Measurements from ENCODE around the gene FMN2.

FMN2 gene

GRCh38 chr1:240134113-240134512, 42.4 kb downstream of the FMN2 start (continued):
- TF ChIP-seq ZNF18 (tag by site-specific recombination; IDR thresholded peaks at IDR 0.05) (no peak), ZNF433 (tag by site-specific recombination; IDR thresholded peaks at IDR 0.05; ENCODE audit: low read depth) (no peak), ZNF148 (tag by site-specific recombination; IDR thresholded peaks at IDR 0.05; ENCODE audit: borderline replicate concordance) (no peak), TSHZ1 (tag by site-specific recombination; IDR thresholded peaks at IDR 0.05; ENCODE audit: borderline replicate concordance) (no peak), ZNF266 (tag by site-specific recombination; IDR thresholded peaks at IDR 0.05; ENCODE audit: low read depth) (no peak)

GRCh38 chr1:240134596-240134995, 42.9 kb downstream of the FMN2 start:
- Histone ChIP-seq H3K4me3 (ENCODE audit: low read depth, low read length) (no peak overlapping the region), H3K9me3 (ENCODE audit: control insufficient read depth, insufficient read depth, low read depth, low read length) (no peaks in the 10 kb centered on the region), H3K36me3 (ENCODE audit: control insufficient read depth in 2 of 2, insufficient read depth in 1 of 2, low read length in 2 of 2) (no peaks in the 10 kb centered on the region; a peak in 1 of 3 replicates), H3K27ac (ENCODE audit: extremely low read depth, low read depth, low read length) (no peak overlapping the region), H3K4me1 (ENCODE audit: control insufficient read depth, insufficient read depth, low read length) (no peaks in the 10 kb centered on the region)
- POLR2A ChIA-PET = no interaction called here
- TF ChIP-seq ZNF600 (tag by site-specific recombination; IDR thresholded peaks at IDR 0.05) (0 out of 2 replicates have a peak, but pooled peaks have one; percentile 14), ZNF280D (tag by site-specific recombination; IDR thresholded peaks at IDR 0.05) (no peak), GFI1B (tag by site-specific recombination; IDR thresholded peaks at IDR 0.05) (no peak), ZFP69B (tag by site-specific recombination; IDR thresholded peaks at IDR 0.05) (no peak)
- CTCF ChIA-PET = no interaction called here

GRCh38 chr1:240136402-240136801, 44.7 kb downstream of the FMN2 start:
- H3K27ac ChIP-seq (ENCODE audit: extremely low read depth, low read depth, low read length) = no peak overlapping the region
- ChIA-PET POLR2A (no interaction called here), CTCF (interaction anchor here (0.5 to 5.5 kb wide), 4 partner anchors 9 to 221 kb away, joined by 3 to 43 read pairs (median 4); no protein-coding TSS in a partner anchor)
- no peaks in the 10 kb centered on the region for H3K4me1 ChIP-seq (ENCODE audit: control insufficient read depth, insufficient read depth, low read length)
- H3K4me3 ChIP-seq (ENCODE audit: low read depth, low read length) = no peak overlapping the region
- no peaks in the 10 kb centered on the region for H3K9me3 ChIP-seq (ENCODE audit: control insufficient read depth, insufficient read depth, low read depth, low read length)
- no peaks in the 10 kb centered on the region; a peak in 1 of 3 replicates for H3K36me3 ChIP-seq (ENCODE audit: control insufficient read depth in 2 of 2, insufficient read depth in 1 of 2, low read length in 2 of 2)
- TF ChIP-seq RBAK (tag by site-specific recombination; IDR thresholded peaks at IDR 0.05) (no peak), KLF9 (tag by site-specific recombination; IDR thresholded peaks at IDR 0.05; ENCODE audit: low read depth) (no peak), ZNF626 (tag by site-specific recombination; IDR thresholded peaks at IDR 0.05) (no peak), ZNF280D (tag by site-specific recombination; IDR thresholded peaks at IDR 0.05) (no peak), ZNF121 (tag by site-specific recombination; IDR thresholded peaks at IDR 0.05) (no peak), ZNF555 (tag by site-specific recombination; conservative IDR thresholded peaks at IDR 0.05) (no peak), BCL6B (tag by site-specific recombination; IDR thresholded peaks at IDR 0.05) (no peak), ZNF843 (tag by site-specific recombination; IDR thresholded peaks at IDR 0.05) (no peak)
